ENCODE measurements around the gene STK39. TPM values are rescaled to one million over a fixed set of nuclear protein-coding genes. Genes with fewer than 3 reads are reported as not detected.

The STK39 gene
- total RNA-seq, 4 donors from 2014 or later, result 17.4 to 27.6 (median 20.6) TPM

GRCh38 chr2:168053676-168054075, 193.7 kb downstream of the STK39 start:
- Histone ChIP-seq H3K27me3 (no peaks in the 10 kb centered on the region), H3K4me1 (peaks cover 0 to 2% (median 0%) of the 10 kb centered on the region in 3 donors), H3K36me3 (peaks cover 0 to 19% (median 0%) of the 10 kb centered on the region in 3 donors), H3K9me3 (no peaks in the 10 kb centered on the region), H3K27ac (no peak overlapping the region), H3K4me3 (no peak overlapping the region)
- TF ChIP-seq, protein P1, sequence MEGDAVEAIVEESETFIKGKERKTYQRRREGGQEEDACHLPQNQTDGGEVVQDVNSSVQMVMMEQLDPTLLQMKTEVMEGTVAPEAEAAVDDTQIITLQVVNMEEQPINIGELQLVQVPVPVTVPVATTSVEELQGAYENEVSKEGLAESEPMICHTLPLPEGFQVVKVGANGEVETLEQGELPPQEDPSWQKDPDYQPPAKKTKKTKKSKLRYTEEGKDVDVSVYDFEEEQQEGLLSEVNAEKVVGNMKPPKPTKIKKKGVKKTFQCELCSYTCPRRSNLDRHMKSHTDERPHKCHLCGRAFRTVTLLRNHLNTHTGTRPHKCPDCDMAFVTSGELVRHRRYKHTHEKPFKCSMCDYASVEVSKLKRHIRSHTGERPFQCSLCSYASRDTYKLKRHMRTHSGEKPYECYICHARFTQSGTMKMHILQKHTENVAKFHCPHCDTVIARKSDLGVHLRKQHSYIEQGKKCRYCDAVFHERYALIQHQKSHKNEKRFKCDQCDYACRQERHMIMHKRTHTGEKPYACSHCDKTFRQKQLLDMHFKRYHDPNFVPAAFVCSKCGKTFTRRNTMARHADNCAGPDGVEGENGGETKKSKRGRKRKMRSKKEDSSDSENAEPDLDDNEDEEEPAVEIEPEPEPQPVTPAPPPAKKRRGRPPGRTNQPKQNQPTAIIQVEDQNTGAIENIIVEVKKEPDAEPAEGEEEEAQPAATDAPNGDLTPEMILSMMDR (IDR thresholded peaks at IDR 0.05), result no peak
- no peak for TF ChIP-seq POLR2A (IDR thresholded peaks at IDR 0.05)
- DNase-seq, result no peak
- intact Hi-C loops (cut with DNase I), result no loop called here
- WGBS, 2 donors, result 73 to 81% methylated on average over 3 of the region's 3 CpGs

DNA sequence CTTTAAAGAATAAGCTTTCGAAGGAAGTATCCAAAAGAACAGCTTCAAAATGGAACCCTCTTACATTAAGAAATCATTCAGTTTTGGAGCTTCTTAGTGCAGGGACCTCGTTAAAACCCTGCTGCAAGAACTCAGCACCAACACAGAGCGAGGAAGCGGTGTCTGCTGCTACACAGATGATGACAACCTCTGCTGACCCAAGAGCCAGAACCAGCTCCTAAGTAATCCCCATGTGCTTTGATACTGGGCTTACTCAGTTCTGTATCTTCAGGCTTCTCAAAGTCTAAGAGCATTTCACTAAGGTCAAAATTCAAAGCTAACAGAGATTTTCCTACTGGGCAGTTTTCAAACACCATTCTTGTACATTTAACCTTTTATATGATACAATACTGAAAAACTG, 194.6 kb downstream of the STK39 start:
- Histone ChIP-seq H3K36me3 (peaks cover 0 to 25% (median 0%) of the 10 kb centered on the region in 3 donors), H3K27ac (no peak overlapping the region), H3K4me1 (peaks cover 0 to 2% (median 0%) of the 10 kb centered on the region in 3 donors), H3K4me3 (no peak overlapping the region), H3K27me3 (no peaks in the 10 kb centered on the region), H3K9me3 (no peaks in the 10 kb centered on the region)
- TF ChIP-seq, protein P1 (IDR thresholded peaks at IDR 0.05), result no peak
- no peak for TF ChIP-seq POLR2A (IDR thresholded peaks at IDR 0.05)
- intact Hi-C loops (cut with DNase I), result no loop called here
- 91 to 93% methylated on average over 4 of the region's 4 CpGs for WGBS, 2 donors
- DNase-seq, result no peak

GRCh38 chr2:168050377-168050776, 197.0 kb downstream of the STK39 start:
- Histone ChIP-seq H3K4me1 (peaks cover 0 to under 1% (median 0%) of the 10 kb centered on the region in 3 donors), H3K4me3 (no peak overlapping the region), H3K27me3 (no peaks in the 10 kb centered on the region), H3K27ac (no peak overlapping the region), H3K9me3 (no peaks in the 10 kb centered on the region), H3K36me3 (peaks cover 0 to 17% (median 0%) of the 10 kb centered on the region in 3 donors)
- intact Hi-C loops (cut with DNase I), result no loop called here
- TF ChIP-seq, protein P1 (IDR thresholded peaks at IDR 0.05), result no peak
- TF ChIP-seq POLR2A (IDR thresholded peaks at IDR 0.05), result no peak
- WGBS, 2 donors, result 81 to 84% methylated on average over 2 of the region's 2 CpGs
- DNase-seq, result no peak

GRCh38 chr2:168049609-168050008, 197.8 kb downstream of the STK39 start:
- no peak overlapping the region for H3K4me3 ChIP-seq
- no peaks in the 10 kb centered on the region for H3K27me3 ChIP-seq
- peaks cover 0 to 17% (median 0%) of the 10 kb centered on the region in 3 donors for H3K36me3 ChIP-seq
- no peak for TF ChIP-seq POLR2A (IDR thresholded peaks at IDR 0.05)
- TF ChIP-seq, protein P1 (IDR thresholded peaks at IDR 0.05), result no peak
- H3K4me1 ChIP-seq, result no peaks in the 10 kb centered on the region
- H3K9me3 ChIP-seq, result no peaks in the 10 kb centered on the region
- WGBS, 2 donors, result 86 to 91% methylated on average over 2 of the region's 2 CpGs
- no peak overlapping the region for H3K27ac ChIP-seq
- intact Hi-C loops (cut with DNase I), result no loop called here
- no peak for DNase-seq

DNA sequence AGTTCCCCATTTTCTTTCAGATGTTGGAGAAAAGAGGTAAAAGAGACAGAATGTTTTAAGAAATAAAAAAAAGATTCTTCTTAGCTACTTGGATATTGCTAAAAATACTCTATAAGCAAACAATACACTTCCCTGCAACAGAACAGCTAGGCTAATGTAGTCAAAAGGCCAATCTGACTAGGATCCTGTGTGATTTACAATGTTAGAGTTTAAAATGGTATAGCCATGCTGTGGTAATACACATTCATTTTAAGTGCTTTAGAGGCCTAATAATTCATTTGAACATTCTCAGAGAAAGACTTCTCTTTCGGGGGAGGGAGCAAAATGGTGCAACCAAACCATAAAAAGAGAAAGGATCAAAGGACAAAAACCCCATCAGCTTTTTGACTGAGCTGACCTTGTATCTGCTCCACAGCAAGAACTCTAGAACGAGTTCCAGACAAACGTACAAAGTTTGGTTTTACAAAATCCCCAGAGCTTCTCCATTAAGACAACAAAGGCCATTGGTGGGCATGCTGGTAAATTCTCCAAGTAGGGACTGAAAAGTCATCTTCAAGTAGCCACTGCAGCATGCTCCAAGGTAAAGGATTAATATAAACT, 200.2 kb downstream of the STK39 start:
- no peak for TF ChIP-seq POLR2A (IDR thresholded peaks at IDR 0.05)
- TF ChIP-seq, protein P1 (IDR thresholded peaks at IDR 0.05), result no peak
- intact Hi-C loops (cut with DNase I), result no loop called here
- Histone ChIP-seq H3K4me3 (no peak overlapping the region), H3K27me3 (no peaks in the 10 kb centered on the region), H3K36me3 (peaks cover 0 to 17% (median 0%) of the 10 kb centered on the region in 3 donors), H3K27ac (no peak overlapping the region), H3K4me1 (no peaks in the 10 kb centered on the region), H3K9me3 (no peaks in the 10 kb centered on the region)
- WGBS, 2 donors, result 84 to 92% methylated on average over 3 of the region's 3 CpGs
- DNase-seq, result no peak
